ENCODE data around the gene C7orf25.
"Not testable (repeated sequence)": the region's sequence is repeated elsewhere in the genome, so short reads cannot be mapped to it uniquely, and the experiment has no call there.

C7orf25 gene

DNA sequence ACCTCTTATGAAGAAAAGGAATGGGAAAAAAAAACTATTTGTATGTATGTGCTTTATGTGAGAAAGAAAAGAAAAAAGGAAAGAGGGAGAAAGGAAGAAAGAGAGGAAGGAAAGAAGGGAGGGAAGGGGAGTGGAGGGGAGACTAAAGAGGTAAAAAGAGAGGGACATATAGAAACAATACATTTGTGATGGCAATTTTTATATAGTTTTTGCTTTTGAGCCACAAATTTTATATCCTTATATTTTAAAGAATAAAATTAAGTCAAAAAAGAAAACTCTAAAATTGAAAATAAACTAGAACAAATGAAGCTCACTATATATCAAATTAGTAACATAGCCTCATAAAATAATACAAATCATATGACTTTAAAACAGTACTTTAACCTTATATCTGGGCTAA is 11.0 kb downstream of the C7orf25 start:
- no peak for DNase-seq (ENCODE audit: low spot score)
- TF ChIP-seq, protein P1, sequence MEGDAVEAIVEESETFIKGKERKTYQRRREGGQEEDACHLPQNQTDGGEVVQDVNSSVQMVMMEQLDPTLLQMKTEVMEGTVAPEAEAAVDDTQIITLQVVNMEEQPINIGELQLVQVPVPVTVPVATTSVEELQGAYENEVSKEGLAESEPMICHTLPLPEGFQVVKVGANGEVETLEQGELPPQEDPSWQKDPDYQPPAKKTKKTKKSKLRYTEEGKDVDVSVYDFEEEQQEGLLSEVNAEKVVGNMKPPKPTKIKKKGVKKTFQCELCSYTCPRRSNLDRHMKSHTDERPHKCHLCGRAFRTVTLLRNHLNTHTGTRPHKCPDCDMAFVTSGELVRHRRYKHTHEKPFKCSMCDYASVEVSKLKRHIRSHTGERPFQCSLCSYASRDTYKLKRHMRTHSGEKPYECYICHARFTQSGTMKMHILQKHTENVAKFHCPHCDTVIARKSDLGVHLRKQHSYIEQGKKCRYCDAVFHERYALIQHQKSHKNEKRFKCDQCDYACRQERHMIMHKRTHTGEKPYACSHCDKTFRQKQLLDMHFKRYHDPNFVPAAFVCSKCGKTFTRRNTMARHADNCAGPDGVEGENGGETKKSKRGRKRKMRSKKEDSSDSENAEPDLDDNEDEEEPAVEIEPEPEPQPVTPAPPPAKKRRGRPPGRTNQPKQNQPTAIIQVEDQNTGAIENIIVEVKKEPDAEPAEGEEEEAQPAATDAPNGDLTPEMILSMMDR (IDR thresholded peaks at IDR 0.05; ENCODE audit: extremely low read depth, missing control alignments), result no peak

DNA sequence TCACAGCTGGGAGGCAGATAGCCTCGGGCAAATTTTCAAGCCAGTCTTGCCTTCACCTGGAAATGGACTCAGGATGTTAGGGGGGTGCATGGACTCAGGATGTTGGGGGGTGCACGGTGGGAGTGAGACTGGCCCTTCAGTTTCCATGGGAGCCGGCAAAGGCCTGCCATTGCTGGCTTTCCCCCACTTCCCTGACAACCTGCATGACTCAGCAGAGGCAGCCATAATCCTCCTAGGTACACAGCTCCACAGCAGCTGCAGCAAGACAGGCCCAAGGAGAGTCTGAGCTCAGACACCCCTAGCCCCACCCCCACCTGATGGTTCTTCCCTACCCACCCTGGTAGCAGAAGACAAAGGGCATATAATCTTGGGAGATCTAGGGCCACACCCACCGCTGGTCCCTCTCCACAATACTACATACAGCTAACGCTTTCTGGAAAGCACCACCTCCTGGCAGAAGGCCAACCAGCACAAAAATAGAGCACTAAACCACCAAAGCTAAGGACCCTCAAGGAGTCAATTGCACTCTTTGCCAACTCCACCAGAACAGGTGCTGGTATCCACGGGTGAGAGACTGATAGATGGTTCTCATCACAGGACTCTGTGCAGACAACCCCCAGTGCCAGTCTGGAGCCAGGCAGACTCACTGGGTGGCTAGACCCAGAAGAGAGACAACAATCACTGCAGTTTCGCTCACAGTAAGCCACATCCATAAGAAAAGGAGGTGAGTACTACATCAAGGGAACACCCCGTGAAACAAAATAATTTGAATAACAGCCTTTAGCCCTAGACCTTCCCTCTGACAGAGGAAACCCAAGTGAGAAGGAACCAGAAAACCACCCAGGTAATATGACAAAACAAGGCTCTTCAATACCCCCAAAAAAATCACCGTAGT is 18.3 kb downstream of the C7orf25 start:
- TF ChIP-seq, protein P1 (IDR thresholded peaks at IDR 0.05; ENCODE audit: extremely low read depth, missing control alignments), result no peak
- DNase-seq (ENCODE audit: low spot score), result no peak

GRCh38 chr7:42886893-42887505 is 24.9 kb downstream of the C7orf25 start:
- TF ChIP-seq, protein P1 (IDR thresholded peaks at IDR 0.05; ENCODE audit: extremely low read depth, missing control alignments), result no peak
- DNase-seq (ENCODE audit: low spot score), result no peak

DNA sequence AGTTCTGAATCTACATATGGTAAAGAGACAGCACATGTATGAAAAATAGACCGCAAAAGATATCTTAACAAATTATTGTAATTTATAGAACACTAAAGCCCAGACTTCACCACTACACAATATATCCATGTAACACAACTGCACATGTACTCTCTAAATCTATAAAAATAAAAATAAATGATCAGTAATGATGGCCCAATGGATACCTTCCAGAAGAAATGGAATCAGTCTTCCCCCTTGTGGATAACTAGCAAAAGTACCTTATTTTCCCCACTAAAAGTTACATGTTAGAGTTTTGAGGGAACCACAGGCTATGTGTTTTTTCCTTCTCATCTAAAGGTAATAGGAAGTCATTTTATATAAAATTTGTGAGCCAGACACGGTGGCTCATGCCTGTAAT is 25.7 kb downstream of the C7orf25 start:
- DNase-seq (ENCODE audit: low spot score), result no peak
- TF ChIP-seq, protein P1 (IDR thresholded peaks at IDR 0.05; ENCODE audit: extremely low read depth, missing control alignments), result no peak

- not testable (repeated sequence) for DNase-seq (ENCODE audit: low spot score)
Observed at GRCh38 chr7:42885183-42885582, 26.7 kb downstream of the C7orf25 start.

DNA sequence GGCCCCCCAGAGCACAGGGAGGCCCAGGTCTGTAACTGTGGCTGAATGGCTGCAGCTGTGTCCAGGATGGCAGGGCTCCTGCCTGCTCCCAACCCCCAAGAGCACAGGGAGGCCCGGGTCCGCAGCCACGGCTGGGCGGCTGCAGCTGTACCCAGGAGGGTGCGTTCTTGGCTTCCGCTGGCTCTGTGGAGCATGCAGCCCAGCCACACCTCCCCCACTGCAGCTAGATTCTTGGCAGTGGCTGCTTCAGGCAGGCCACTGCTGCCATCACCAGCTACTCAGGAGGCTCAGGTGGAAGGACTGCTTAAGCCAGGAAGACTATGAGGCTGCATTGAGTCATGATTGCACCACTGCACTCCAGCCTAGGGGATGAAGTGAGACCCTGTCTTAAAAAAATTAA is 27.9 kb downstream of the C7orf25 start:
- TF ChIP-seq, protein P1 (IDR thresholded peaks at IDR 0.05; ENCODE audit: extremely low read depth, missing control alignments), result no peak
- DNase-seq (ENCODE audit: low spot score), result no peak

- TF ChIP-seq, protein P1 (IDR thresholded peaks at IDR 0.05; ENCODE audit: extremely low read depth, missing control alignments), result no peak
- no peak for DNase-seq (ENCODE audit: low spot score)
Observed at GRCh38 chr7:42880392-42880791, 31.5 kb downstream of the C7orf25 start.
